ENCODE data around the gene CCDC159. TPM values are rescaled to one million over a fixed set of nuclear protein-coding genes. Genes with fewer than 3 reads are reported as not detected.

Gene CCDC159
- total RNA-seq, 2 donors from 2014 or later, result 15.1 to 21.8 TPM

- Histone ChIP-seq H3K9me3 (no peaks in the 10 kb centered on the region), H3K36me3 (no peaks in the 10 kb centered on the region), H3K4me1 (ENCODE audit: control insufficient read depth in 1 of 2, low read depth in 2 of 2) (no peaks in the 10 kb centered on the region), H3K27ac (no peak overlapping the region), H3K4me3 (no peak overlapping the region), H3K27me3 (replicated peaks; ENCODE audit: insufficient read depth) (no peaks in the 10 kb centered on the region)
- ATAC-seq (ENCODE audit: insufficient number of reproducible peaks, low FRiP score, low read depth) (no peak), DNase-seq (ENCODE audit: low spot score) (no peak)
- no peak for TF ChIP-seq CTCF (IDR thresholded peaks at IDR 0.05)
These were observed 50.8 kb downstream of the CCDC159 start for GRCh38 chr19:11397089-11397610.

DNA sequence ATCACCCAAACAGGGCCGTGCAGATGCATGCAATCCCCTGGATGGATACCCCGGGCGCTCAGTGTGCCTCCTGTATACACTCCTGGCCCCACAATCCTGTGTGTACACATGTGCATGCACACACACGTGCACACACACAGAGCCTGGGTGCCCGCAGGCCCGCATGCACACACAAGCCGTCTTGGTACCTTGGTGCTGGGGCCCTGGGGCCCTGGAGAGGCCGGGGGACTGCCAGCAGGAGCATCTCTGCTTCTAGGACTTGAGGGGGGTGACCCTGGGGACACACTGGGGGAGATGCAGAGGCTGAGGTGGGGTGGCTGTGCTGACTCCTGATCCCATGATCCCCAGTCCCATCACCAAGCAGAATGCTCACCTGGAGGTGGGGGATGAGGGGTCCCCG, 53.3 kb downstream of the CCDC159 start:
- Histone ChIP-seq H3K4me3 (no peak overlapping the region), H3K4me1 (ENCODE audit: control insufficient read depth in 1 of 2, low read depth in 2 of 2) (no peaks in the 10 kb centered on the region), H3K9me3 (no peaks in the 10 kb centered on the region), H3K27ac (no peak overlapping the region), H3K36me3 (no peaks in the 10 kb centered on the region), H3K27me3 (replicated peaks; ENCODE audit: insufficient read depth) (no peaks in the 10 kb centered on the region)
- TF ChIP-seq CTCF (IDR thresholded peaks at IDR 0.05), result no peak
- ATAC-seq (ENCODE audit: insufficient number of reproducible peaks, low FRiP score, low read depth), result no peak
- DNase-seq (ENCODE audit: low spot score), result no peak

DNA sequence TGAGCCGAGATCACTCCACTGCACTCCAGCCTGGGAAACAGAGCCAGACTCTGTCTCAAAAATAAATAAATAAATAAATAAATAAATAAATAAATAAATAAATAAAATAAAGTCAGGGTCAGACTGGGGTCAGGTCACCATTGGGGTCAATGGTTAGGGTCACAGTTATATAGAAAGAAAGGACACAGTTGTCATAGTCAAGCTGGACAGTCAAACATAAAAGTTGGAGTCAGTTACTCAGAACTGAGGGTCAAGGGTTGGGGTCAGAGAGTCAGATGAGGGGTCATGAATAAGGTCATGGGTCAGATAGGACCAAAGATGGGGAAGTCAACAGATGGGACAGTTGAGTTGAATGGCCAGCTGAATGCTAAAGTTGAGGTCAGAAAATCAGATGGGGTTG, 54.5 kb downstream of the CCDC159 start:
- Histone ChIP-seq H3K27me3 (replicated peaks; ENCODE audit: insufficient read depth) (no peaks in the 10 kb centered on the region), H3K4me3 (no peak overlapping the region), H3K36me3 (no peaks in the 10 kb centered on the region), H3K27ac (no peak overlapping the region), H3K9me3 (no peaks in the 10 kb centered on the region), H3K4me1 (ENCODE audit: control insufficient read depth in 1 of 2, low read depth in 2 of 2) (no peaks in the 10 kb centered on the region)
- no peak for DNase-seq (ENCODE audit: low spot score)
- ATAC-seq (ENCODE audit: insufficient number of reproducible peaks, low FRiP score, low read depth), result no peak
- TF ChIP-seq CTCF (IDR thresholded peaks at IDR 0.05), result no peak

- no peaks in the 10 kb centered on the region for H3K36me3 ChIP-seq
- ATAC-seq (ENCODE audit: insufficient number of reproducible peaks, low FRiP score, low read depth) (no peak), DNase-seq (ENCODE audit: low spot score) (no peak)
- H3K4me1 ChIP-seq (ENCODE audit: control insufficient read depth in 1 of 2, low read depth in 2 of 2), result no peaks in the 10 kb centered on the region
- no peaks in the 10 kb centered on the region for H3K27me3 ChIP-seq (replicated peaks; ENCODE audit: insufficient read depth)
- H3K4me3 ChIP-seq, result no peak overlapping the region
- no peaks in the 10 kb centered on the region for H3K9me3 ChIP-seq
- TF ChIP-seq CTCF (IDR thresholded peaks at IDR 0.05), result no peak
- H3K27ac ChIP-seq, result no peak overlapping the region
These were observed 55.7 kb downstream of the CCDC159 start for GRCh38 chr19:11401808-11402543.

Other genes starting within 250 kb of the CCDC159 start
- gene SPC24, start 190.7 kb upstream of the CCDC159 start, total RNA-seq, result 1 to 10 TPM; 2.4 to 4.7 TPM
- 100 to 1,000 TPM; 647 to 689 TPM for gene KANK2, start 149.0 kb upstream of the CCDC159 start, total RNA-seq
- gene ANGPTL8, start 106.9 kb upstream of the CCDC159 start, total RNA-seq, result not detected
- 10 to 100 TPM; 30.5 to 49.3 TPM for gene DOCK6, start 84.0 kb upstream of the CCDC159 start, total RNA-seq
- gene TSPAN16, start 50.4 kb upstream of the CCDC159 start, total RNA-seq, result not detected
- gene RAB3D, start 6.9 kb upstream of the CCDC159 start, total RNA-seq, result 10 to 100 TPM; 14.2 to 20.4 TPM
- gene TMEM205, start 251 bp upstream of the CCDC159 start, total RNA-seq, result 100 to 1,000 TPM; 103 to 144 TPM
- gene PLPPR2, start 8.9 kb downstream of the CCDC159 start, total RNA-seq, result 10 to 100 TPM; 55.7 to 69.7 TPM
- 1 to 10 TPM; 1.2 to 1.5 TPM for gene SWSAP1, start 28.1 kb downstream of the CCDC159 start, total RNA-seq
- gene EPOR, start 37.8 kb downstream of the CCDC159 start, total RNA-seq, result 1 to 10 TPM; 5.6 to 7.1 TPM
- 10 to 100 TPM; 43.6 to 47.4 TPM for gene RGL3, start 72.8 kb downstream of the CCDC159 start, total RNA-seq
- 1 to 10 TPM in 1 of 2 donors, under 1 TPM in 1; 0.35 to 2.0 TPM for gene ODAD3, start 88.6 kb downstream of the CCDC159 start, total RNA-seq
- gene PRKCSH, start 89.1 kb downstream of the CCDC159 start, total RNA-seq, result 100 to 1,000 TPM; 121 to 123 TPM
- not detected for gene ELAVL3, start 134.5 kb downstream of the CCDC159 start, total RNA-seq
- gene ZNF653, start 159.3 kb downstream of the CCDC159 start, total RNA-seq, result 10 to 100 TPM in 1 of 2 donors, 1 to 10 TPM in 1; 5.4 to 25.0 TPM
- 10 to 100 TPM; 40.4 to 44.1 TPM for gene ECSIT, start 182.6 kb downstream of the CCDC159 start, total RNA-seq
- gene CNN1, start 192.3 kb downstream of the CCDC159 start, total RNA-seq, result 1,000 to 10,000 TPM in 1 of 2 donors, 100 to 1,000 TPM in 1; 703 to 1,224 TPM
- 10 to 100 TPM; 24.3 to 36.6 TPM for gene ELOF1, start 212.7 kb downstream of the CCDC159 start, total RNA-seq
- gene ACP5, start 231.1 kb downstream of the CCDC159 start, total RNA-seq, result 10 to 100 TPM in 1 of 2 donors, 1 to 10 TPM in 1; 1.6 to 14.6 TPM

Data from thoracic aorta (tissue), 2 donors.